Measurements from ENCODE around the gene TLL2. TPM values are rescaled to one million over a fixed set of nuclear protein-coding genes. Genes with fewer than 3 reads are reported as not detected.

The TLL2 gene
- total RNA-seq, result 0.25 TPM

DNA sequence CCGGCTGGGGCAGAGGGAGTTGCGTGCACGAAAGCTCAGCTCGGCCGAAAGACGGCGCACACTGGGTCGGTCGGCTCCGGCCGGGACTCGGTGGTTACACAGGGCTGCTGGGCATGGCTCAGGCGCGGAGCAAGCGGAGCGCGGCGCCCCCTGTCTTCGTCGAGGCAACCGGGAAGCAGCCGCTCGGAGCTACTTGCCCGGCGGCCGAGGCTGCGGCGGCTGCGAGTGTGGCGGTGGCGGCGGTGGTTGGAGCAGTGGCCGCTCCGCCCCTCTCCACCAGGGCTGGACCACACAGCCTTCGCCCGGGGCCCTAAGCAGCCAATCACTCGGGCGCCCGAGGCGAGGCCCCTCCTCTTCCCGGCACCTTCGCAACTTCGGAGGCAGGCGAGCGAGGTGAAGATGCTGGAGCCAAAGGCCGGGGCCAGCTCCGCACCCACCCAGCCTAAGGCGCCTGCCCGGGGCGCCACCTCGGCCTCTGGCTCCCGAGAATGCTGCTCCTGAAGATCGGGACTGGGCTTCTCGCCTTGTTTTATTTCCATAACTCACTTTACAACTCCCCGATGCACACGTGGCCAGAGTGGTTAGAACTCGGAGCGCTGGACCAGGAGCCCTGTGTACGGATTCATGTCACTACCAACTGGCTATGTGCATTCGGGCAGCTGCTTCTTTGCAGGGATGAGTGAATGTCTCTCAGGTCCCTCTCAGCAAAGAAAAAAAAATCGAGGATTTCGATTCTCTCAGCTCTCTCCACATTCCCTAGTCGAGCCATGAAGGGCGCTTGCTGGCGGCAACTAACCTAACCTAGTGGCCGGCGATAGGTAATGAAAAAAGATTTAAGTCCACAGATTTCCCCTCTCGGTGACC, at the start of gene TLL2:
Gene TLL2 (minus strand): TSS at position 229 of the 864 bp plus-strand sequence. CDS start 241 bp downstream, outside the sequence.
- no peak within 1 kb of the TSS for H3K27ac ChIP-seq

DNA sequence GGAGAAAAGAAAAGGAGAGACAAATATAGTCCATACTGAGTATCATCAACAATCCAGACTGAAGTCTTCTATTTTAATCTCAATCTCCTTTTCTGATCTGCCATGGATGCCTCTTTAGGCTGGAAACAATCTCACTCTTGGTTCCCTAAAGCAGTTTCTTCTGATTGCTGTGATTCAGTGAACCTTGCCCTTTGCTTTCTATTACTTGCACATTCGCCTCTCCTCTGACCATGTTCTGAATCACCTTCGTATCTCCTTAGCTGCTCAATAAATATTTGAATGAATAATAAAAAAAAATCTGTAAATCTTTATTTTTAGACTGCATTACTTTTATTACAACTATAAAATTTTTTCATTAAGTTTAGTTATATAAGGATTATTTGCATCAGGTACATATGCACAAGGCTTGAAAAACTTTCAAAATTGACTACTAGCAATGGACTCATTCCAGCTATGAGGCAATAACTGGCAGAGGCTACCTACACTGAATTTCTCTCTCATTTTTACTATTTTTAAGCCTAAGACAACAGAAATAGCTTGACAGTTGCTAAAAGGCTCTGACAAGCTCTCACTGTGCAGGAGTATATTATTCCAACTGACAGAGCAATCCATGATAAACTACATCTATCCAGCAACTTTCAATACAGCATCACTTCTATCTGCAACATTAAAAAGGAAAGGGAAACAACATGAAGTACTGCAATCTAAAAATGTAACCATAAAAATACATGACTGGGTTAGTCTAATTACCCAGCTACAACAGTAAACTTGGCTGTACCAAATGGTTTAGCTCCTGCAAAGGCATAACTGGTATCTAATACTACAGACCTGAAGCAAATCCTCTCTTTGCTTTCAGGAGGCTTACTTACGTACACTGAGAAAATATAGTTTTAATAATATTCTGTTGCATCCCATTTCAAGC, 47.5 kb upstream of the TLL2 start:
- Histone ChIP-seq H3K4me1 (no peaks in the 10 kb centered on the region), H3K27me3 (no peaks in the 10 kb centered on the region), H3K36me3 (peaks cover 0 to 27% of the 10 kb centered on the region in 2 donors), H3K27ac (no peak overlapping the region), H3K9me3 (no peaks in the 10 kb centered on the region), H3K4me3 (no peak overlapping the region)
- no peak for DNase-seq (ENCODE audit: extremely low spot score in 2 of 2)
- intact Hi-C loops (cut with DNase I), result no loop called here
- no peak for TF ChIP-seq POLR2AphosphoS5 (IDR thresholded peaks at IDR 0.05; ENCODE audit: insufficient read depth in 1 of 2, low read depth in 1 of 2)
- TF ChIP-seq POLR2A (IDR thresholded peaks at IDR 0.05), result no peak
- TF ChIP-seq, protein P1, sequence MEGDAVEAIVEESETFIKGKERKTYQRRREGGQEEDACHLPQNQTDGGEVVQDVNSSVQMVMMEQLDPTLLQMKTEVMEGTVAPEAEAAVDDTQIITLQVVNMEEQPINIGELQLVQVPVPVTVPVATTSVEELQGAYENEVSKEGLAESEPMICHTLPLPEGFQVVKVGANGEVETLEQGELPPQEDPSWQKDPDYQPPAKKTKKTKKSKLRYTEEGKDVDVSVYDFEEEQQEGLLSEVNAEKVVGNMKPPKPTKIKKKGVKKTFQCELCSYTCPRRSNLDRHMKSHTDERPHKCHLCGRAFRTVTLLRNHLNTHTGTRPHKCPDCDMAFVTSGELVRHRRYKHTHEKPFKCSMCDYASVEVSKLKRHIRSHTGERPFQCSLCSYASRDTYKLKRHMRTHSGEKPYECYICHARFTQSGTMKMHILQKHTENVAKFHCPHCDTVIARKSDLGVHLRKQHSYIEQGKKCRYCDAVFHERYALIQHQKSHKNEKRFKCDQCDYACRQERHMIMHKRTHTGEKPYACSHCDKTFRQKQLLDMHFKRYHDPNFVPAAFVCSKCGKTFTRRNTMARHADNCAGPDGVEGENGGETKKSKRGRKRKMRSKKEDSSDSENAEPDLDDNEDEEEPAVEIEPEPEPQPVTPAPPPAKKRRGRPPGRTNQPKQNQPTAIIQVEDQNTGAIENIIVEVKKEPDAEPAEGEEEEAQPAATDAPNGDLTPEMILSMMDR (IDR thresholded peaks at IDR 0.05), result no peak

More for the DNA sequence above, at the start of gene TLL2:
- Histone ChIP-seq H3K27me3 (no peaks in the 10 kb centered on the region), H3K9me3 (no peaks in the 10 kb centered on the region), H3K4me3 (peak within 1 kb of the TSS; percentile 46 to 47), H3K4me1 (peaks cover 25% of the 10 kb centered on the region), H3K36me3 (no peaks in the 10 kb centered on the region)
- no peak for DNase-seq (ENCODE audit: extremely low spot score in 2 of 2)
- no peak for TF ChIP-seq POLR2A (IDR thresholded peaks at IDR 0.05)
- TF ChIP-seq, protein P1 (IDR thresholded peaks at IDR 0.05), result peak in 2 of 3 experiments; percentile 63 to 85
- TF ChIP-seq POLR2AphosphoS5 (IDR thresholded peaks at IDR 0.05; ENCODE audit: insufficient read depth in 1 of 2, low read depth in 1 of 2), result peak; percentile 6 to 58
- intact Hi-C loops (cut with DNase I), result no loop called here

DNA sequence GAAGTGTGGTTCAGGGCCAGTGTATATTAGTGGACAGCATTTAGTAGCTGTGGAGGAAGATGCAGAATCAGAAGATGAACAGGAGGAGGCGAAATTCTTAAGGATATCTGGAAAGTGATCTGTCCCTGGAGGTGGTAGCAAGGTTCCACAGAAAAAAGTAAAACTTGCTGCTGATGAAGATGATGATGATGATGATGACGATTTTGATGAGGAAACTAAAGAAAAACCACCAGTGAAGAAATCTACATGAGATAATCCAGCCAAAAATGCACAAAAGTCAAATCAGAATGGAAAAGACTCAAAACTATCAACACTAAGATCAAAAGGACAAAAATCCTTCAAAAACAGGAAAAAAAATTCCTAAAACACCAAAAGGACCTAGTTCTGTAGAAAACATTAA, 46.8 kb upstream of the TLL2 start:
- DNase-seq (ENCODE audit: extremely low spot score in 2 of 2), result no peak
- Histone ChIP-seq H3K36me3 (peaks cover 0 to 27% of the 10 kb centered on the region in 2 donors), H3K27me3 (no peaks in the 10 kb centered on the region), H3K4me3 (no peak overlapping the region), H3K4me1 (no peaks in the 10 kb centered on the region), H3K9me3 (no peaks in the 10 kb centered on the region), H3K27ac (no peak overlapping the region)
- TF ChIP-seq POLR2AphosphoS5 (IDR thresholded peaks at IDR 0.05; ENCODE audit: insufficient read depth in 1 of 2, low read depth in 1 of 2) (no peak), POLR2A (IDR thresholded peaks at IDR 0.05) (no peak)
- TF ChIP-seq, protein P1 (IDR thresholded peaks at IDR 0.05), result no peak
- intact Hi-C loops (cut with DNase I), result no loop called here

DNA sequence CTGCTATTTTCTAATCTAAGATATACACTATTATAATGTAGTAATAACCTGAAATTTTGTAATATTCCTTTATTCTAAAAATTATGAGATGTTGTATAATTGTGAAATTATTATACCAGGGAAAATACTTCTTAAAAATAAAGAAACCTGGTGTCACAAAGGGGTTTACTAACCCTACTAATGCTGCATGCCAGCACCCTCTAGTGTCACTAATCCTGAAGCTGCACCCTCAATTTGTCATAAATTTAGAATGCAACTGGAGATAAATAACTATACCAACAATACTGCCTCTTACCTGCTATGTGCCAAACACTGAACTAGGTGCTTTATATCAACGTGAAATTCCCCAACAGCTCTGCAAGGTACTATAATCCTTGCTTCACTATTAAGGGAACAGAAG, 42.3 kb upstream of the TLL2 start:
- Histone ChIP-seq H3K27me3 (no peaks in the 10 kb centered on the region), H3K4me1 (no peaks in the 10 kb centered on the region), H3K27ac (no peak overlapping the region), H3K36me3 (peaks cover 0 to 27% of the 10 kb centered on the region in 2 donors), H3K9me3 (no peaks in the 10 kb centered on the region), H3K4me3 (no peak overlapping the region)
- intact Hi-C loops (cut with DNase I), result no loop called here
- TF ChIP-seq POLR2AphosphoS5 (IDR thresholded peaks at IDR 0.05; ENCODE audit: insufficient read depth in 1 of 2, low read depth in 1 of 2) (no peak), POLR2A (IDR thresholded peaks at IDR 0.05) (no peak)
- TF ChIP-seq, protein P1 (IDR thresholded peaks at IDR 0.05), result no peak
- no peak for DNase-seq (ENCODE audit: extremely low spot score in 2 of 2)
